ENCODE results near the gene CDK2.
A peak's percentile ranks its signal among the peaks of the same experiment; 100 is the strongest.

CDK2 gene

GRCh38 chr12:55925371-55925770, 41.3 kb upstream of the CDK2 start:
- Histone ChIP-seq H3K4me1 (ENCODE audit: control insufficient read depth in 2 of 2, insufficient read depth in 1 of 2, low read depth in 1 of 2, low read length in 2 of 2) (peaks cover 6 to 9% of the 10 kb centered on the region in 2 donors), H3K9me3 (replicated peaks in 1 of 2; ENCODE audit: control insufficient read depth in 2 of 2, insufficient read depth in 1 of 2, low read depth in 1 of 2, low read length in 2 of 2) (no peaks in the 10 kb centered on the region), H3K23ac (ENCODE audit: low read depth, low read length, poor library complexity) (no peak overlapping the region), H3K4me2 (ENCODE audit: insufficient read depth, low read length, poor library complexity, severe bottlenecking) (no peak overlapping the region), H3K27me3 (ENCODE audit: control insufficient read depth in 3 of 3, insufficient read depth in 3 of 3, low read depth in 1 of 3, low read length in 3 of 3) (no peaks in the 10 kb centered on the region), H4K8ac (ENCODE audit: low read depth, low read length) (no peak overlapping the region), H3K36me3 (replicated peaks in 1 of 2; ENCODE audit: control insufficient read depth in 2 of 2, insufficient read depth in 2 of 2, low read length in 2 of 2) (peaks cover 9 to 55% of the 10 kb centered on the region in 2 donors), H2BK120ac (ENCODE audit: low read depth, low read length) (no peak overlapping the region), H4K91ac (ENCODE audit: low read depth, low read length, poor library complexity) (no peak overlapping the region), H2BK12ac (ENCODE audit: low read length) (no peak overlapping the region), H3K14ac (ENCODE audit: low read length) (no peak overlapping the region), H3K27ac (replicated peaks; ENCODE audit: low read length) (no peak overlapping the region), H3K4me3 (ENCODE audit: low read length in 2 of 2) (no peak overlapping the region), H3K9ac (ENCODE audit: low read depth, low read length, poor library complexity) (no peak overlapping the region), H2AFZ (ENCODE audit: low read length) (no peak overlapping the region), H2BK15ac (ENCODE audit: low read length) (no peak overlapping the region), H3K79me1 (ENCODE audit: low read depth, low read length) (peaks cover 2% of the 10 kb centered on the region), H3K18ac (ENCODE audit: low read length) (no peak overlapping the region), H3K4ac (ENCODE audit: low read length) (no peak overlapping the region), H2AK5ac (ENCODE audit: low read depth, low read length) (no peak overlapping the region), H2BK5ac (ENCODE audit: low read length) (no peak overlapping the region)
- no CpG with 5 or more reads among the region's 4 CpGs for WGBS, 2 donors (ENCODE audit: extremely low coverage in 2 of 2, insufficient read length in 2 of 2, insufficient replicate concordance in 1 of 2)
- no peak for DNase-seq (ENCODE audit: low spot score)

- no peak overlapping the region for H3K18ac ChIP-seq (ENCODE audit: low read length)
- H3K4ac ChIP-seq (ENCODE audit: low read length): no peak overlapping the region
- no CpG with 5 or more reads among the region's 10 CpGs for WGBS, 2 donors (ENCODE audit: extremely low coverage in 2 of 2, insufficient read length in 2 of 2, insufficient replicate concordance in 1 of 2)
- peak overlapping the region; percentile 89 to 94 for H3K4me3 ChIP-seq (ENCODE audit: low read length in 2 of 2)
- H3K14ac ChIP-seq (ENCODE audit: low read length): no peak overlapping the region
- no peak overlapping the region for H4K8ac ChIP-seq (ENCODE audit: low read depth, low read length)
- no peak overlapping the region for H2BK120ac ChIP-seq (ENCODE audit: low read depth, low read length)
- no peak for DNase-seq (ENCODE audit: low spot score)
- peak overlapping the region; percentile 99 for H3K27ac ChIP-seq (replicated peaks; ENCODE audit: low read length)
- no peak overlapping the region for H2BK15ac ChIP-seq (ENCODE audit: low read length)
- H3K36me3 ChIP-seq (replicated peaks in 1 of 2; ENCODE audit: control insufficient read depth in 2 of 2, insufficient read depth in 2 of 2, low read length in 2 of 2): peaks cover 9 to 49% of the 10 kb centered on the region in 2 donors
- no peaks in the 10 kb centered on the region for H3K9me3 ChIP-seq (replicated peaks in 1 of 2; ENCODE audit: control insufficient read depth in 2 of 2, insufficient read depth in 1 of 2, low read depth in 1 of 2, low read length in 2 of 2)
- H2AK5ac ChIP-seq (ENCODE audit: low read depth, low read length): no peak overlapping the region
- peaks cover 2% of the 10 kb centered on the region for H3K79me1 ChIP-seq (ENCODE audit: low read depth, low read length)
- no peak overlapping the region for H4K91ac ChIP-seq (ENCODE audit: low read depth, low read length, poor library complexity)
- H3K4me2 ChIP-seq (ENCODE audit: insufficient read depth, low read length, poor library complexity, severe bottlenecking): peak overlapping the region; percentile 85
- H2BK12ac ChIP-seq (ENCODE audit: low read length): no peak overlapping the region
- no peak overlapping the region for H2BK5ac ChIP-seq (ENCODE audit: low read length)
- H3K27me3 ChIP-seq (ENCODE audit: control insufficient read depth in 3 of 3, insufficient read depth in 3 of 3, low read depth in 1 of 3, low read length in 3 of 3): peaks cover 0 to 1% (median 0%) of the 10 kb centered on the region in 3 experiments
- peaks cover 9 to 15% of the 10 kb centered on the region in 2 donors for H3K4me1 ChIP-seq (ENCODE audit: control insufficient read depth in 2 of 2, insufficient read depth in 1 of 2, low read depth in 1 of 2, low read length in 2 of 2)
- no peak overlapping the region for H3K23ac ChIP-seq (ENCODE audit: low read depth, low read length, poor library complexity)
- H2AFZ ChIP-seq (ENCODE audit: low read length): peak overlapping the region; percentile 86
- H3K9ac ChIP-seq (ENCODE audit: low read depth, low read length, poor library complexity): no peak overlapping the region
These were observed 40.5 kb upstream of the CDK2 start for GRCh38 chr12:55925870-55926737.

GRCh38 chr12:55926738-55927587, 39.7 kb upstream of the CDK2 start:
- DNase-seq (ENCODE audit: low spot score): peak; percentile 86
- peak overlapping the region; percentile 38 for H2BK120ac ChIP-seq (ENCODE audit: low read depth, low read length)

More at GRCh38 chr12:55926738-55927587, 39.7 kb upstream of the CDK2 start:
- Histone ChIP-seq H2BK12ac (ENCODE audit: low read length) (peak overlapping the region; percentile 82), H3K4me3 (ENCODE audit: low read length in 2 of 2) (peak overlapping the region; percentile 89 to 94), H2BK5ac (ENCODE audit: low read length) (peak overlapping the region; percentile 100), H3K36me3 (replicated peaks in 1 of 2; ENCODE audit: control insufficient read depth in 2 of 2, insufficient read depth in 2 of 2, low read length in 2 of 2) (peaks cover 8 to 40% of the 10 kb centered on the region in 2 donors), H3K9me3 (replicated peaks in 1 of 2; ENCODE audit: control insufficient read depth in 2 of 2, insufficient read depth in 1 of 2, low read depth in 1 of 2, low read length in 2 of 2) (no peaks in the 10 kb centered on the region), H3K14ac (ENCODE audit: low read length) (no peak overlapping the region), H3K18ac (ENCODE audit: low read length) (peak overlapping the region; percentile 98), H3K9ac (ENCODE audit: low read depth, low read length, poor library complexity) (peak overlapping the region; percentile 96), H3K27me3 (ENCODE audit: control insufficient read depth in 3 of 3, insufficient read depth in 3 of 3, low read depth in 1 of 3, low read length in 3 of 3) (peaks cover 0 to 7% (median 0%) of the 10 kb centered on the region in 3 experiments), H3K4me1 (ENCODE audit: control insufficient read depth in 2 of 2, insufficient read depth in 1 of 2, low read depth in 1 of 2, low read length in 2 of 2) (peaks cover 12 to 19% of the 10 kb centered on the region in 2 donors), H2BK15ac (ENCODE audit: low read length) (peak overlapping the region; percentile 96), H2AFZ (ENCODE audit: low read length) (peak overlapping the region; percentile 86), H4K91ac (ENCODE audit: low read depth, low read length, poor library complexity) (no peak overlapping the region), H4K8ac (ENCODE audit: low read depth, low read length) (no peak overlapping the region), H3K23ac (ENCODE audit: low read depth, low read length, poor library complexity) (peak overlapping the region; percentile 97), H3K27ac (replicated peaks; ENCODE audit: low read length) (peak overlapping the region; percentile 99), H2AK5ac (ENCODE audit: low read depth, low read length) (peak overlapping the region; percentile 96), H3K4ac (ENCODE audit: low read length) (no peak overlapping the region), H3K4me2 (ENCODE audit: insufficient read depth, low read length, poor library complexity, severe bottlenecking) (peak overlapping the region; percentile 85), H3K79me1 (ENCODE audit: low read depth, low read length) (peaks cover 2% of the 10 kb centered on the region)
- WGBS, 2 donors (ENCODE audit: extremely low coverage in 2 of 2, insufficient read length in 2 of 2, insufficient replicate concordance in 1 of 2): no CpG with 5 or more reads among the region's 42 CpGs

Data from neuronal stem cell (in vitro differentiated cells).